Mucosa of rectum (tissue), 2 donors: ENCODE measurements around the gene TRIM72.
"Not testable (repeated sequence)": the region's sequence is repeated elsewhere in the genome, so short reads cannot be mapped to it uniquely, and the experiment has no call there.

Experiments
- H3K27ac ChIP-seq, 2 donors: one replicate each; pipeline ENCODE4 v1.7.0; 2013; ENCODE audit warnings: inconsistent platforms in 2 of 2, low read depth in 2 of 2, low read length in 2 of 2
- H3K27me3 ChIP-seq, 2 donors: one replicate each; pipeline ENCODE4 v1.7.0; 2013; ENCODE audit warnings: low read length in 2 of 2; ENCODE audit not compliant: control insufficient read depth in 2 of 2, insufficient read depth in 2 of 2
- H3K36me3 ChIP-seq, 2 donors: one replicate each; pipeline ENCODE4 v1.7.0; 2013; ENCODE audit warnings: low read length in 2 of 2; ENCODE audit not compliant: control insufficient read depth in 2 of 2, insufficient read depth in 2 of 2
- H3K4me1 ChIP-seq, 2 donors: one replicate each; pipeline ENCODE4 v1.7.0; 2013; ENCODE audit warnings: low read length in 2 of 2, mild to moderate bottlenecking in 1 of 2; ENCODE audit not compliant: control insufficient read depth in 2 of 2, insufficient read depth in 2 of 2
- H3K4me3 ChIP-seq, 2 donors: one replicate each; pipeline ENCODE4 v1.7.0; 2013; ENCODE audit warnings: low read length in 2 of 2
- H3K9ac ChIP-seq, 2 donors: one replicate each; pipeline ENCODE4 v1.7.0; 2013; ENCODE audit warnings: low read length in 2 of 2, low read depth in 1 of 2, mild to moderate bottlenecking in 1 of 2
- H3K9me3 ChIP-seq, 2 donors: one replicate each; pipeline ENCODE4 v1.7.0; 2013; ENCODE audit warnings: low read length in 2 of 2; ENCODE audit not compliant: control insufficient read depth in 2 of 2
- donor health status: healthy.
- donor health status: Normal muscosa, but diverticular disease.

The TRIM72 gene

DNA sequence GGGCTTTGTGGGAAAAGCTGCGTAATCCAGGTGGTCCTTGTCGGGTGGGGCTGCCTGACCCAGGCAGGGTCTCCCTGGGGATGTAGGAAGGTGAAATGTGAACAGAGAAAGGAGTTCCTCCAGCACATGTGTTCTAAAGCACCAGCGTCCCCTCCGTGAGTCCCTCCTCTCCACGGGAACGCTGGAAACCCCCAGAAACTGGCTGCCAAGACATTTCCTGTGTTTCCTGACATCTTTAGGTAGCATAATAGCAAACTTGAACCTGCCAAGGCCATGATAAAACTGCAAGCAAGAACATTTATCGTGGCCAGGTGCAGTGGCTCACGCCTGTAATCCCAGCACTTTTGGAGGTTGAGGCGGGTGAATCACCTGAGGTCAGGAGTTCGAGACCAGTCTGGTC is 15.6 kb downstream of the TRIM72 start:
- H3K4me1 ChIP-seq, result no peaks in the 10 kb centered on the region
- H3K4me3 ChIP-seq, result no peak overlapping the region
- no peak overlapping the region for H3K9ac ChIP-seq
- H3K27me3 ChIP-seq, result no peaks in the 10 kb centered on the region
- H3K9me3 ChIP-seq, result no peaks in the 10 kb centered on the region
- H3K27ac ChIP-seq, result no peak overlapping the region
- no peaks in the 10 kb centered on the region for H3K36me3 ChIP-seq

DNA sequence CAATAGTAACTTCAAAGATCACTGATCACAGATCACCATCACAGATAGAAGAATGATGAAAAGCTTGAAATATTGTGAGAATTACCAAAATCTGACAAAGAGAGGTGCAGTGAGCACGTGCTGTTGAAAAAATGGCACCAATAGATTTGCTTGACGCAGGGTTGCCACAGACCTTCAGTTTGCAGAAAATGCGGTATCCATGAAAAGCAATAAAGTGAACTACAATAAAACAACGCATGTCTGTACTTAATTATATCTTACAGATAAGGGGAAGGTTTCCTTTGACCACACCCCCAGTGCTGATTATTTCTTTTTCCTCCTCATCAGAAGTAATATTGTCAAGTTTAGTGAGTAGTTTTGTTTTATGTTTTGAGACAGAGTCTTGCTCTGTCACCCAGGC is 24.1 kb downstream of the TRIM72 start:
- no peaks in the 10 kb centered on the region for H3K4me1 ChIP-seq
- H3K27me3 ChIP-seq, result no peaks in the 10 kb centered on the region
- H3K36me3 ChIP-seq, result no peaks in the 10 kb centered on the region
- H3K27ac ChIP-seq, result no peak overlapping the region
- H3K9ac ChIP-seq, result no peak overlapping the region
- H3K4me3 ChIP-seq, result no peak overlapping the region
- H3K9me3 ChIP-seq, result no peaks in the 10 kb centered on the region

DNA sequence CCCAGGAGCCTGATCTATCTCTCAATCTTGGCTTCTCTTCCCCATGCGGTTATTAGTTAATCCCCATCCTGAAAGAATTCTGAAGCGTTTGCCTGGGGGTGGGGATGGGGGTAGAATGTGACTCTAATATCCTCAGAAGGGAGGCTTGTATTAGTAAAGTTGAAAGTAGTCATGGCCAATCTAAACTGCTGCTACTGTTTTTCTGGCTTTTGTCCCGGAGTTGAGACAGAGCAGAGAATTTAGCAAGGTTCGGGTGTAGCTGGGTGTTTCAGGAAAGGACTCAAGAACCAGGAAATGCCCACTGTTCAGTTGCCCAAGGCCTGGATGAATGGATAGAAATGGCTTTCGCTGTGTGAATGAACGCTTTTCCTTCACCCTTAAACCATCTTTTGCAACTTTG is 28.3 kb downstream of the TRIM72 start:
- Histone ChIP-seq H3K27me3 (no peaks in the 10 kb centered on the region), H3K4me3 (no peak overlapping the region), H3K36me3 (no peaks in the 10 kb centered on the region), H3K4me1 (no peaks in the 10 kb centered on the region), H3K9ac (no peak overlapping the region), H3K9me3 (no peaks in the 10 kb centered on the region), H3K27ac (no peak overlapping the region)

DNA sequence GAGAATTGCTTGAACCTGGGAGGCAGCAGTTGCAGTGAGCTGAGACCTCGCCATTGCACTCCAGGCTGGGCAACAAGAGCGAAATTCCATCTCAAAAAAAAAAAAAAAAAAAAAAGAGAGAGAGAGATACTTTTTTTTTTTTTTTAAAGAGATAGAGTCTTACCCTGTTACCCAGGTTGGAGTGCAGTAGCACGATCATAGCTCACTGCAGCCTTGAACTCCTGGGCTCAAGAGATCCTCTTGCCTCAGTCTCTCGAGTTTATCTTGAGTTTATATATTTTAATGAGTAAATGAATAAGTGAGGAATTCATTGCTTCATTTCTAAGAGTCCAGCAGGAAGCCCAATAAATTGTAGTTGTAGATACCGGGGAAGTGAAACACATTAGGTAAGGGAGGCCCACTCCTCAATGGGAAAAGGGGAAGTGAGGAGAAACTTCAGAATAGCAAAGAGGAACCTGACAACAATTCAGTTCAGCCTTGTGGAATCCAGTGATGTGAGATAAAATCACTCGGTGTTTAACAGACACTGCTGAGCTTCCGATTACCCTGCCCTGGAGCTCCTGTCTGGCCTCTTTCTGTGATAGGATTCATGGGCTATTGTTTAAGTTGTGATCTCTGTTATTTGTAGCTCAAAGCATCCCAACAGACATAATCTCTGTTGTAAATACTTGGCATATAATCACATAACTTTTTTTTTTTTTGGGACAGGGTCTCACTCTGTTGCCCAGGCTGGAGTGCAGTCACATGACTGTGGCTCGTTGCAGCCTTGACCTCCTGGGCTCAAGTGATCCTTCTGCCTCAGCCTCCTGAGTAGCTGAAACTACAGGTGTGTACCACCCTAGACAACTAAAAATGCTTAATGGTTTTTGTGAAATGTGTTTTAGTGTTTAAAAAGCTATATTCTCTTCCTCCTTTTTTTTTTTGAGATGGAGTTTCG is 30.1 kb downstream of the TRIM72 start:
- H3K9me3 ChIP-seq, result no peaks in the 10 kb centered on the region
- H3K4me3 ChIP-seq, result no peak overlapping the region
- no peaks in the 10 kb centered on the region for H3K4me1 ChIP-seq
- peaks cover 0 to 4% of the 10 kb centered on the region in 2 donors for H3K27me3 ChIP-seq
- no peaks in the 10 kb centered on the region for H3K36me3 ChIP-seq
- no peak overlapping the region for H3K9ac ChIP-seq
- H3K27ac ChIP-seq, result no peak overlapping the region

DNA sequence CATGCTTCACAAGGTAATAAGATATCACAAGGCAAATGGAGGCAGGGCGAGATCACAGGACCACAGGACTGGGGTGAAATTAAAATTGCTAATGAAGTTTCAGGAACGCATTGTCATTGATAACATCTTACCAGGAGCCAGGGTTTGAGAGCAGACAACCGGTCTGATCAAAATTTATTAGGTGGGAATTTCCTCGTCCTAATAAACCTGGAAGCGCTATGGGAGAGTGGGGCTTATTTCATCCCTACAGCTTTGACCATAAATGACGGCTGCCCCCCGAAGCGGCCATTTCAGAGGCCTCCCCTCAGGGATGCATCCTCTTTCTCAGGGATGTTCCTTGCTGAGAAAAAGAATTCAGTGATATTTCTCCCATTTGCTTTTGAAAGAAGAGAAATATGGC is 31.7 kb downstream of the TRIM72 start:
- H3K4me3 ChIP-seq, H3K9me3 ChIP-seq, H3K4me1 ChIP-seq, H3K9ac ChIP-seq, H3K27ac ChIP-seq, H3K27me3 ChIP-seq, H3K36me3 ChIP-seq: not testable (repeated sequence)

DNA sequence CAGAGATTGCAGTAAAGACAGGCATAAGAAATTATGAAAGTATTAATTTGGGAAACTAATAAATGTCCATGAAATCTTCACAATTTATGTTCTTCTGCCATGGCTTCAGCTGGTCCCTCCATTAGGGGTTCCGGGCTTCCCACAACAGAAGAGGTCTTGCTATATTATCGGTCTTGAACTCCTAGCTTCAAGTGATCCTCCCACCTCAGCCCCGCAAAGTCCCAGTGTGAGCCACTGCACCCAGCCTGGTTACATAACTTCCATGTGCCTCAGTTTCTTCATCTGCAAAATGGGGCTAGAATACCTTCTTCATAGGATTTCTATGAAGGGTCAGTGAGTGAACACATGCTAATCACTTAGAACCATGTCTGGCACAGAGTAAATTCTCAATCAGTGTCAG is 32.4 kb downstream of the TRIM72 start:
- no peaks in the 10 kb centered on the region for H3K36me3 ChIP-seq
- H3K27ac ChIP-seq, result no peak overlapping the region
- H3K9me3 ChIP-seq, result no peaks in the 10 kb centered on the region
- no peaks in the 10 kb centered on the region for H3K4me1 ChIP-seq
- no peak overlapping the region for H3K9ac ChIP-seq
- peaks cover 0 to 4% of the 10 kb centered on the region in 2 donors for H3K27me3 ChIP-seq
- H3K4me3 ChIP-seq, result no peak overlapping the region

DNA sequence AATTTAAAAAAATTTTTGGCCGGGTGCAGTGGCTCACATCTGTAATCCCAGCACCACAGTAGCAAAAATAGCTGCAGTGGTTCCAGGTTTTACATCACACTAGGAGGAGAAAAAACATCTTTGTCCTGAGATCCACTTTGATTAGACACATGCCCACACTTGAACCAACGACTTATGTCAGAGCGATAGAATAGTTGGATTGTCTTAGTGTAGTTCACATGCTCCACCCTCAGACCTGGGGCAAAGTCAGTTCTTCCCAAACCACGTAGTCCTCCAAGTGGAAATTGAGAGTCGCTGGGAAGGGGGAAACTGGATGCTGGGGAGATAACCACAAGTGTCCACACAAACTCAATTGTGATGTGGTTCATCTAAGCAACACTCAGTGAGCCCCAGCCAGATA is 34.4 kb downstream of the TRIM72 start:
- Histone ChIP-seq H3K9ac (no peak overlapping the region), H3K27ac (no peak overlapping the region), H3K4me3 (no peak overlapping the region), H3K9me3 (no peaks in the 10 kb centered on the region), H3K27me3 (peaks cover 0 to 4% of the 10 kb centered on the region in 2 donors), H3K4me1 (no peaks in the 10 kb centered on the region), H3K36me3 (no peaks in the 10 kb centered on the region)

DNA sequence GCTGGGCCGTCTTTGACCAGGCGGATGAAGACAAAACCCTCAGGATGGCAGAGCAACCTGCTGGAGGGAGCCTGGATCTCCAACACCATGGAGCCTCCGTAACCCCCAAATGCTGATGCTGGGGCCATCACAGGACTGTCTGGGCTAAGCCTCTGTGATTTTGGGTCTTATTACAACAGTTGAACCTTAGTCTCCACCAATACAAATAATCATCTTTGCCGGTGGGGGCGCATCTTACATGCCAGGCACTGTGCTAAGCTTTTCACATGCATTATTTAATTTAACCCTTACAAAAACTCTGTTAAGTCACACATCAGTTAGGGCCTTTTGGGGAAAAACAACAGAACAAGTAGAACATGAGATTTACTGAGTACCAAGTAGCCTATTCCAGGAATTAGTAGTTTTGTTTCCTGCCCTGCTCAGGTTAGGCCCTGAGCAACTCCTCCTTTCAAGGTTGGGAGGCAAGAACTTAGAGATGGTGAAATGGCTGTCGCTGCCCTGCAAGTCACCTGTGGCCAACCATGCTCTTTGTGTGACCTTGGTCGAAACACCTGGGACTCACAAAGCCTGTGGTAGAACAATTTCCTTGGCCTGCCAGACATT is 37.0 kb downstream of the TRIM72 start:
- Histone ChIP-seq H3K4me1 (no peaks in the 10 kb centered on the region), H3K4me3 (no peak overlapping the region), H3K36me3 (no peaks in the 10 kb centered on the region), H3K27ac (no peak overlapping the region), H3K9ac (no peak overlapping the region), H3K27me3 (peaks cover 0 to 4% of the 10 kb centered on the region in 2 donors), H3K9me3 (no peaks in the 10 kb centered on the region)

DNA sequence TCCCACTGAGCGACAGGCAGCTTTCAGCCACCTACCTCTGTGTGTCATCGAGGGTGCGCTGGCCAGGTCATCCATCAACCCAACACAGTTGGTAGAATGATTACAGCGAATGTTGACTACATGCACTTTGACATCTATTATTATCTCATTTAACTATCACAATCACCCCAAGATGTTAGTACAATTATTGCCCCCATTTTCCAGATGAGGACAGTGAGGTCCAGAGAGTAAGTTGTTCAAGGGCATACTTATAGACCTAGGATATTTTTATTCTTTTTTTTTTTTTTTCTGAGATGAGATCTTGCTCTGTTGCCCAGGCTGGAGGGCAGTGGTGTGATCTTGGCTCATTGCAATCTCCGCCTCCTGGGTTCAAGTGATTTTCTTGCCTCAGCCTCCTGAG is 37.5 kb downstream of the TRIM72 start:
- H3K27me3 ChIP-seq, result peaks cover 0 to 4% of the 10 kb centered on the region in 2 donors
- H3K4me3 ChIP-seq, result no peak overlapping the region
- H3K27ac ChIP-seq, result no peak overlapping the region
- no peak overlapping the region for H3K9ac ChIP-seq
- no peaks in the 10 kb centered on the region for H3K9me3 ChIP-seq
- H3K36me3 ChIP-seq, result no peaks in the 10 kb centered on the region
- no peaks in the 10 kb centered on the region for H3K4me1 ChIP-seq

DNA sequence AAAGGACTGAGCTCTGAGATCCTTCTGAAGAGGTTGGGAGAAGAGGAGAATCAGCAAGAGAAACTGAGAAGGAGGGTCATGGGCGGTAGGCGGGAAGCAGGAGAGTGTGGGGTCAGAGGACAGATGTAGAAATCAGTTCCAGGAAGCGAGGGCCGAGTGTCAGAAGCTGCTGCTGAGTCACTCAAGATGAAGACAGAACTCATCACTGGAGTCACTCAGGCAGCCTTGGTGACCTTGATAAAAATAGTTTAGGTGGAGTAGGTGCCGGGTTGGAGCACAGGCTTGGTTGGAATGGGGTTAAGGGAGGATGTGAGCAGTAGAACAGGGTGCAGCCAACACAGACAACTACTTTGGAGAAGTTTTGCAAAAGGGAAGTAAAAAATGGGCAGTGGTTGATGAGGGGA is 39.7 kb downstream of the TRIM72 start:
- Histone ChIP-seq H3K9ac (no peak overlapping the region), H3K27me3 (peaks cover 0 to under 1% of the 10 kb centered on the region in 2 donors), H3K9me3 (no peaks in the 10 kb centered on the region), H3K27ac (no peak overlapping the region), H3K4me1 (no peaks in the 10 kb centered on the region), H3K4me3 (no peak overlapping the region), H3K36me3 (no peaks in the 10 kb centered on the region)
